H1 (cell line): ENCODE results near the gene CD79A.

Experiments
- CBX5 ChIP-seq: fragments of 300-800, 300-1000 bp; sonication (generic); IDR thresholded peaks from 2 replicates; pipeline ENCODE4 v1.7.1; 2016; ENCODE audit warnings: antibody characterized with exemption, low read length, low read depth
- CTCF ChIP-seq, 3 experiments: IDR thresholded peaks; 1 replicate in 2 of 3; 2 replicates in 1 of 3; pipeline versions ENCODE4 v1.5.1 to v1.6.1; 2011; ENCODE audit warnings: low read length in 3 of 3, mild to moderate bottlenecking in 3 of 3, inconsistent platforms in 2 of 3, low read depth in 1 of 3, moderate library complexity in 1 of 3; ENCODE audit not compliant: insufficient read depth in 1 of 3; ENCODE audit errors: control extremely low read depth in 1 of 3
- MAFK ChIP-seq: IDR thresholded peaks from 2 replicates; pipeline ENCODE4 v1.6.1; 2012; ENCODE audit warnings: low read depth, mild to moderate bottlenecking, improper control_type of control experiment, low read length
- ZNF274 ChIP-seq: IDR thresholded peaks from 2 replicates; pipeline ENCODE4 v1.7.0; 2012; ENCODE audit warnings: low read length, borderline replicate concordance; ENCODE audit errors: extremely low read depth

GRCh38 chr19:41861116-41861768 is 15.8 kb upstream of the CD79A start:
- no peak for TF ChIP-seq CTCF (IDR thresholded peaks at IDR 0.05; ENCODE audit: control extremely low read depth in 1 of 3, insufficient read depth in 1 of 3, low read depth in 1 of 3, low read length in 3 of 3)
- TF ChIP-seq CBX5 = no peak
- no peak for TF ChIP-seq MAFK
- no peak for TF ChIP-seq ZNF274
